ENCODE measurements around the gene C5AR2. TPM values are rescaled to one million over a fixed set of nuclear protein-coding genes. Genes with fewer than 3 reads are reported as not detected.

The C5AR2 gene
- polyA plus RNA-seq, 1 donor (not counting 4 experiments of a cell fraction or from before 2014, with no cell fraction given) = not detected

- no peaks in the 10 kb centered on the region for H3K9me3 ChIP-seq (ENCODE audit: control insufficient read depth, low read depth, low read length)
- no peaks in the 10 kb centered on the region for H3K9me1 ChIP-seq (ENCODE audit: control insufficient read depth, extremely low read depth, insufficient read depth, low read length)
- no peak overlapping the region for H3K27ac ChIP-seq (ENCODE audit: control insufficient read depth, insufficient read depth, low read length)
- no peaks in the 10 kb centered on the region for H3K27me3 ChIP-seq (ENCODE audit: control insufficient read depth, extremely low read depth, insufficient read depth, low read length)
- no peak overlapping the region for H3K4me2 ChIP-seq (ENCODE audit: control insufficient read depth, extremely low read depth, insufficient read depth, low read depth, low read length)
- dilution Hi-C loops (cut with MboI; ENCODE audit: extremely low pct_ligation_motif_present, low sequenced_read_pairs) = no loop called here
- H4K20me1 ChIP-seq (ENCODE audit: control insufficient read depth, extremely low read depth, insufficient read depth, low read length) = no peaks in the 10 kb centered on the region
- H3K4me1 ChIP-seq (ENCODE audit: control insufficient read depth, extremely low read depth, insufficient read depth, low read length) = peaks cover 3% of the 10 kb centered on the region
- DNase-seq (ENCODE audit: low read depth, low spot score) (no peak), FAIRE-seq (no peak)
- no peaks in the 10 kb centered on the region for H3K79me2 ChIP-seq (ENCODE audit: control insufficient read depth, insufficient read depth, low read length)
- no peak overlapping the region for H3K9ac ChIP-seq (ENCODE audit: control insufficient read depth, extremely low read depth, insufficient read depth, low read length)
- H3K4me3 ChIP-seq (ENCODE audit: control insufficient read depth in 2 of 3, extremely low read depth in 1 of 3, insufficient read depth in 2 of 3, low read depth in 1 of 3, low read length in 3 of 3) = no peak overlapping the region
- H3K36me3 ChIP-seq (ENCODE audit: control insufficient read depth in 2 of 2, extremely low read depth in 1 of 2, insufficient read depth in 2 of 2, low read length in 2 of 2) = no peaks in the 10 kb centered on the region
- TF ChIP-seq EZH2 (IDR thresholded peaks at IDR 0.05; ENCODE audit: low read length) = no peak
- no peak for TF ChIP-seq CTCF (optimal IDR thresholded peaks at IDR 0.05 in 1 of 3, IDR thresholded peaks at IDR 0.05 in 1 of 3, conservative IDR thresholded peaks at IDR 0.05 in 1 of 3; ENCODE audit: extremely low read depth in 1 of 3, insufficient read depth in 2 of 3, low read length in 3 of 3)
- no peak overlapping the region for H2AFZ ChIP-seq (ENCODE audit: control insufficient read depth, low read length)
These were observed 29.7 kb upstream of the C5AR2 start for GRCh38 chr19:47302249-47302648.

GRCh38 chr19:47303966-47304365, 28.0 kb upstream of the C5AR2 start:
- Histone ChIP-seq H3K4me1 (ENCODE audit: control insufficient read depth, extremely low read depth, insufficient read depth, low read length) (peaks cover 3% of the 10 kb centered on the region), H3K9ac (ENCODE audit: control insufficient read depth, extremely low read depth, insufficient read depth, low read length) (no peak overlapping the region), H3K27ac (ENCODE audit: control insufficient read depth, insufficient read depth, low read length) (no peak overlapping the region), H3K4me2 (ENCODE audit: control insufficient read depth, extremely low read depth, insufficient read depth, low read depth, low read length) (no peak overlapping the region), H3K4me3 (ENCODE audit: control insufficient read depth in 2 of 3, extremely low read depth in 1 of 3, insufficient read depth in 2 of 3, low read depth in 1 of 3, low read length in 3 of 3) (no peak overlapping the region), H3K27me3 (ENCODE audit: control insufficient read depth, extremely low read depth, insufficient read depth, low read length) (no peaks in the 10 kb centered on the region), H3K9me1 (ENCODE audit: control insufficient read depth, extremely low read depth, insufficient read depth, low read length) (no peaks in the 10 kb centered on the region), H2AFZ (ENCODE audit: control insufficient read depth, low read length) (no peak overlapping the region), H3K79me2 (ENCODE audit: control insufficient read depth, insufficient read depth, low read length) (no peaks in the 10 kb centered on the region), H3K36me3 (ENCODE audit: control insufficient read depth in 2 of 2, extremely low read depth in 1 of 2, insufficient read depth in 2 of 2, low read length in 2 of 2) (no peaks in the 10 kb centered on the region), H4K20me1 (ENCODE audit: control insufficient read depth, extremely low read depth, insufficient read depth, low read length) (no peaks in the 10 kb centered on the region), H3K9me3 (ENCODE audit: control insufficient read depth, low read depth, low read length) (no peaks in the 10 kb centered on the region)
- DNase-seq (ENCODE audit: low read depth, low spot score) = no peak
- no peak for FAIRE-seq
- TF ChIP-seq CTCF (optimal IDR thresholded peaks at IDR 0.05 in 1 of 3, IDR thresholded peaks at IDR 0.05 in 1 of 3, conservative IDR thresholded peaks at IDR 0.05 in 1 of 3; ENCODE audit: extremely low read depth in 1 of 3, insufficient read depth in 2 of 3, low read length in 3 of 3) (no peak), EZH2 (IDR thresholded peaks at IDR 0.05; ENCODE audit: low read length) (no peak)
- dilution Hi-C loops (cut with MboI; ENCODE audit: extremely low pct_ligation_motif_present, low sequenced_read_pairs) = no loop called here

Data from keratinocyte (primary cell).